HG02973 (cell line): ENCODE data around the gene ETV6.
A peak's percentile ranks its signal among the peaks of the same experiment; 100 is the strongest.

Experiments used
- ATAC-seq: cut with Tn5 transposase; IDR thresholded peaks from one replicate; pipeline ENCODE4 v1.9.1; 2021; ENCODE audit warnings: moderate library complexity; ENCODE audit not compliant: unreplicated experiment

ETV6 gene

DNA sequence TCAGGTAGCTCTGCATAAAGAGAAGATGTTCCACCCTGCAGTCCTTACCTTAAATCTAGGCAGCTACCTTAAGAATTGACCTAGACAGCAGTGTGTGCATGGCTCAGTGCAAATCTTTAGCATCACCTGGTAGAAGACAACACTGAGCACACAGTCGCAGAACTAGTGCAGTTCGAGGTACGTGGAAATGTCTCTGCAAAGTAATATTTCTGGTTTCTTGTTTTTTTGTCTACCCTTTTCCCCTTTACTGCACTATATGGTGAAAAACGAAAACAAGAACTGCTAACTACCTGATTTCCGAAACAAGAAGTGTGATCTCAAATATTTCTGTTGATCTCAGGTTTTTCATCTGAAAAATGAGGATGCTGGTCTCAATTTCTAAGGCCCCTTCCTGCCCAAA, 82.5 kb downstream of the ETV6 start:
- no peak for ATAC-seq

DNA sequence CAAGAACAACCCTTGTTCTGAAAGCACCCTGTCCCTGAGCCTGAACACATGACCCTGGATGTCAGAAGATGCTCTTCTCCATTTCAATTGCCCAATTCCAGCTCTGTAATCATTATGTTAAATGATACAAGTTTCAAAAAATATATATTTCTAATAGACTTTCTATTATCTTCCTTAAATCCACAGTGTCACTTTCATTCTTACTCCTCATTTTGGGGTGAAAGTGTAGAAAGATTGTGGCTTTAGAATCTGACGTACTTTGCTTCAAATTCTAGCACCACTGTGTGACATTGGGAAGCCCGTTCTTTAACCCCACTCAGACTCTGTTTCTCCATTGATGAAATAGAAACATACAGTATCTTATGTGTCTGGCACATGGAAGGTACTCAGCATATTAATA, 83.2 kb downstream of the ETV6 start:
- no peak for ATAC-seq

DNA sequence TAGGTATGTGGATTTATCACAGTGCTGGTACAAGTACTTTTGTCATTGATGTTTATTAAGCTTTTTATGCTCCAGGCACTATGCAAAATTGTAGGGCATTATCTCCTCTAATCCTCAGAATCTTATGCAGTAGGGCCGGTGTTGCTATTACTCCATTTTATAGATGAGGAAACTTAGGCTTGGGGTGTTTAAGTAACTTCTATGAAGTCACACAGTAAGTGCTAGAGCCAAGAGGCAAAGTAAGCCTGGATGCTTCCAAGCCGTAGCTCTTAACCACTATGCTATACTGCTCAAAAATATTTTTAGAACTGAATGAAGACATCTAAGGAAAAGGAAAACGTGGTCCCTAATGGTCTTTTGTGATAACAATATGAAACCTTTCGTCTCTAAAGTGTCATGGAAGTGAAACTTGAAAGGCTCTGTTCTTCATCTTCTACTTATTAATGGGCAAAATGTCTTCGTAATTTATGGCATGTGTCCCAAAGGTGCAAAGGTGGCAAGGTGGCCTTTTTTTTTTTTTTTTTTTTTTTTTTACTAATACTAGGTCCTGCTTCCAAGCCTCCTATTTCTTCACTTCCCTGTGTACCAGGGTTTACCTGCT, 85.2 kb downstream of the ETV6 start:
- no peak for ATAC-seq

DNA sequence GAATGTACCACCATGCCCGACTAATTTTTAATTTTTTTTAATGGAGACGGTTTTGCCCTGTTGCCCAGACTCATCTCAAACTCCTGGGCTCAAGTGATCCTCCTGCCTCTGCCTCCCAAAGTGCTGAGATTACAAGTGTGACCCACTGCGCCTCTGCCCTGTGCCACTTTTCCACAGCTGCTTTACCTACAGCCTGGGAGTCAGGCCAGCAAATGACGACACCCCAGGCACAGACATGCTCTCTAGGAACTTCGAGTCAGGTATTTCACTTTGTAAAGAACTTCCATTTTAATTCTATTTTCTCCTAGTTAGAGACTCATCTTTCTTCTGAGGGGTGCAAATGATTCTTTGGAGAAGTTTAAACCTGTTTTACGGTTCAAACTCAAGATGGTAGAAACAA, 89.0 kb downstream of the ETV6 start:
- ATAC-seq = no peak

DNA sequence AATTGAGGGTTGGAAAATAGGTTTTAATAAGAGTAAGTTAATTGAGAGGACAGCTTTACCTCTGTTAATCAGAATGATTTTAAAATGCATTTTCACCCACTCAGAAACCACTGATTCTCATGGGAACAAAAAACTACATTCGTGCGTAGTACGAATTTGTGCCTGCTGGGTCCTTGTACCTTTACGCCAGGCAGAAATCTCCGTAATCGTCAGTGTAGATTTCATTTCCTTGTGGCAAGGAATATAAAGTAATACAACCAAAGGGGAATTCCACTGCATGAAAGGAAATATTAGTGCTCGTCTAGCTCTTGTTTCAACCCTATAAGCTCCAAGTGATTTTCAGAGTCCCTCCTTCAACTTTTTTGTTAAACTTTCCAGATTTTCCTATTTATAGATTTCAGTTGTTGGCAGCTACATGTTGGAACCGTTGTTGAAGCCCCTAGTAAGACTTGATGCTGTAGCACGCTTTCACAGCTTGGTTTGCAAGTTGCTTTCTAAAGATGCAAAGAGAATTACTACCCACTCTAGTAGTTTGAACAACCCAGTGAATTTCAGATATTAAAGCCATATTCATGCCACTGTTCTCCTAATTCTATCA, 90.6 kb downstream of the ETV6 start:
- no peak for ATAC-seq

DNA sequence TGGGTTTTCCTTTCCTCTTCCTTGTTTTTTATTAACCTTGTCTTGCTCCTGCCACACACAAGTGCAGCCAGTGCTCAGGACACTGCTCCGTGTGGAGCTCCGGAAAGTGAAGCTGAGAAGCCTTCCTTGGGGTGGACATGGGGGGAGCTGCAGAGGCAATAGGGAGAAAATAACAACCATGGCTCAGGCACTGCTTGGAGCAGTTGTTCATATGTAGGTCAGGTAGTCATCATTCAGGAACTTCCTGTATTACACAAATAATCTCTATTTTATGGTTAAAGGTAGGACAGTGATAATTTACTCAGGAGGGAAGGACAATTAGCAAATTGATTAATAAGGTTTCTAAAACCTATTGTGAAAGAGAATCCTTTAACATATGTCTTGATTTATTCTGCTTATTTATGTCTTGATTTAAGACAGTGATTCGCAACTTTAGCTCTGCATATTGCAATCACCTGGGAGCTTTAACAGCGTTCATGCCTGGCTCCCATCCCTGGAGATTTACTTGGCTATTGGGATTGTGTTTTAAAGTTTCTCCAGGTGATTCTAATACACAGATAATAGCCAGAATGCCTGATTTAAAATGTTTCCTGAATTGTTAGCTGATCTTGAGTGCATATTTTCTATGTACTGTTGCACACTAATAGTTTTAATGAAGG, 92.1 kb downstream of the ETV6 start:
- ATAC-seq = no peak

DNA sequence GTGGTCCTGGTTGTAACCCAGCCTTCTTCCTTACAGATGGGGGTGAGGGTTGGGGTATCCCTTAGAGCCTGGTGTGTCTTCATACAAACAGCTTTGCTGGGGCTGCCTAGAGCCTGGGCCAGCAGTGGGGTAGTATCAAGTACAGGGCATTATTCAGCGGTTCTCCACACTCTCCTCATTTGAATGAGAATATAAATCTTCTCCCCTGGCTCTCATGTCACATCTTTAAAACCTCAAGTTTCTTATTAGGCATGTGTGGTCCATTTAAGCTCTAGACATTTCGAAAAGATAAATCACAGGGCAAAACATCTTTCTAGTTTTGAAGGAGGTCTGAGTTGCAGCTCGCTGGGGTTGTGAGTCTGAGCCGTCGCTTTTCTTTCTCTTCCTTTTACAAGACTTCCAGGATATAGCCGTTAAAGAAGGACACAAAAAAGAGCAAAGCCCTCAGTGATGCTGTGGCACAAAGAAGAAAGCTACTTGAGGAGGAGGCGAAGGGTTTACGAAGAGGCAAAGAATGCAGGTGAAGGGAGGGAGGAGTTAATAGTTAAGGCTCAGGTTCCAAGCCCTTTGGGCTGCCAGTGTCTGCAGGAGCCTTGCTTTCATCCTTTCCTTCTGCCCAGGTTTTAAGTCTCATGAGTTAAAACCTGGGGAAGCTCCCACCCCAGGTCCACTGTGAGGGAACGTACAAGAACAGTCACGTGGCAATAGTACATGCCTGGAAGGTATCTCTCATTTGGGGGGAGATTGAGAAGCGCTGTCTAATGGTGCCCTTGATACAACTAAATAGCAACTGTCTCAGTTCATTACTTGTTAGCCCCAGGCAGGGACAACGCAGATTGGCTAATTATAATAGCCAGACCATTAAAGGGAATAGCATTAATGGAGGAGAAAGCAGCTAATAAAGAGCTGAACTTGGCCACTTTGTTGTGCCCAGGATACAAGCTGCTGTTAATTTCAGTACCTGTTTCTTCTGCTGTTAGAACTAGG, 94.2 kb downstream of the ETV6 start:
- no peak for ATAC-seq

DNA sequence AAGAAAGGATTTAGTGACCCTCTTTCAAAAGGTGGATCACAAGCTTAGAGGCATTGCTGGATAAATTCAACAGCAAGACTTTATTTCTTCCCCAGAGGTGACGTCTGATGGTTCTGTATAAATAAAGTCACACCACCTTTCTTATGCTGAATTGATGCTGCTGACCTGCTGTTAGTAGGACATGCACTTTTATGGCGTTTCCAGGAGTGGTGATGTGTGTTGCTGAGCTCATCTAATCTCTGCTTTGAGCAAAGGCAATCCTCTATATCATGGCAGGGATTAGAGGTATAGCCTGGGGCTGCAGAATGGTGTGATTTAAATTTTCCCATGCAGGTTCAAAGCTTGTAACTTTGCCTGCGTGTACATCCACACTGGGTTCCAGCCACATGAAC, 94.9 kb downstream of the ETV6 start:
- ATAC-seq = no peak

DNA sequence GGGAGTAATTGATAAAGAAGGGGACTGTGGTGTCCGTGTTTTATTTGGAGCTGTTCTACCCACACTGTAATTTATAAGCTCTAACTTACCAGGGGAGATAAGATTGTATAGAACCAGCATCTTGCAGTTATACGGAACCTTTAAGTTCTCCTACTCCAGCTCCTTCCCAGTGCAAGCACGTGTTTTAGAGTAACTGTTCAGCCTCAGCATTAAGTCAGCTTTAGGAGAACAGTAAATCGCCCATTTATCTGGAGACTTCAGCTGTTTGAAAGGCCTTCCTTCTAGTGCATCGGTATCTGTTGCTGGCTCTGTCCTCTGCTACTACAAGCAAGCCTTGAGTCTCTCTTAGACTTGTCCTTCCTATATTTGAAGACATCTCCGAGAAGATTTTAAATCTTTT, 95.6 kb downstream of the ETV6 start:
- no peak for ATAC-seq

DNA sequence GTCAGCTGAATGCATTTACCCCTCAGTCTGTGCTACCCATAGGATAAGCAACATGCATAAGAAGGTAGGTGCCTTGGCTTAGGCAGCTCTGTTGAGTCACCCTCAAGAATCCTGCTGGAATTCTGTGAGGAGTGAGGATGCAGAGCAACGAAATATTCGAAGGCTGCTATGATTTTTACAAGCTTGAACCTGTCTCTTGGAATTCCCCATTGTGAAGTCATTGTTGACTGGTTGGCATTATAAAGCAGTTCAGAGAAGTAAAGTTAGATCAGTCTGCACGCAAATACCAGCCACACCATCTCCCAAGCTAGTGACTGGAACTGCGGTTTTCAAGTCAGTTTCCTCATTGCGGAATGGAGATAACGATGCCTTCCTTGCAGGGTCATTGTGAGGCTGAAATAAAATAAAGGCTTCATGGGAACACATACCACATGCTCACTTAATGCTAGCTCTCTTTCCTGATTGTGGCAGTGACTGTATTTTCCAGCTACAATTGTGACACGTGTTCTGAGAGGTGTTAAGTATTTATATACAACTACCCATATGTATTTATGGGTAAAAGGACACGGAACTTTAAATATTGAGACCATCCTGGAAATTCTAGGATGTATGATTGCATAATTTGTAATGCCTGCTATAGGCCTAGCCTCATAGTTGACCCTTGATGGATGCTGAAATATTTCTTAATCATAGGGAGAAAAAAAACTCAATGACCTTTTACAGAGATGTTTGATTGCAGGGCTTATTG, 96.7 kb downstream of the ETV6 start:
- ATAC-seq = no peak

DNA sequence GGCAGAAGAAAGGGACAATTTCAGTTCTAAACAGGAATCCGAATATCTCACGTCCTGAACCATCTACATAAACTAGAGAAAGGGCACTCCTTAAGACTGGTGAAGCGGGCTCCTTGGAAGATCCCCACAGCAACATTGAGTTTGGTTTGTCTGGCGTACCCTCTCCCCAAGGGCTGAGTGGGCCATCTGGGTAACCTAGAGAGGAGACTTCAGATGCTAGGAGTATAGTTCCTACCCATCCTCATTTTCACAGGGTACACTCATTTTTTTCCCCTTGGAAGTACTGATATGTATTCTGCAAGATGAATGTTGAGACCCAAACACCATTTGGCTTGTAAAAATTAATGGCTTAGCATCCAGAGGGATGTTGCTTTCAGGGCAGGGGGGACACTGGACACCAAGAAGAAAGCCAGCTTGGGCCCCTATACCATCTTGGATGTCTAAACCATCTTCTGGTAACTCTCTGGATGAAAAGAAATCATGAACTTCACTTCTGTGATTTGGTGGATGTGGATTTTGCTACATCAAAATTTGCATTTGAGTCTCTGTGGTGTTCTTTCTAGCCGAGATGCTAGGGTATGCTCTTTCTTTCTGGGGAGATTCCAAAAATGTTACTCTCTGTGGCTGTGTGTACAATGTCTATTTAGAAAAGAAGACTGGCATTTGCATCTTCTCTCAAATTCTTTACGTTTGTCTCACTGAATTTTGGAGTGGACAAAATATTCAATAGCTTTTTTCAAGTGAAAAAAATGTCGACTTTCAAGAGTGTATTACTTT, 97.7 kb downstream of the ETV6 start:
- no peak for ATAC-seq

DNA sequence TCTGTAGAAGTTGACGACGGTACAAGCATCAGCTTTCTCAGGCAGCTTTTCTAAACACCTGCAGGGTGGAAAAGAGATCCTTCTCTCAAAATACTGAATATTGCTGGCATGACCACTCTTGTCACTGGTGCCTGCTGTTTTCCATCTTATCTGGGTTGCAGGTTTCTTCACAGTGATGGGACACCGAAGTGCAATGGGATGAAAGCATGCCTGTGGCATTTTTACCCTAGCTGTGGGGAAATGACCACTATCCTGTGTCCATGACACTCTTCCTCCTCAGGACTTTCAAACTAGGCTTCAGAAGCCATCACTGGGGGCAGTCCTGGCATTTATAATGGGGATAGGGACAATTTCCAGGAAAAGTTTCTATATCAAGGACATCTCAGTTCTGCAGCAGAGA, 98.5 kb downstream of the ETV6 start:
- no peak for ATAC-seq

DNA sequence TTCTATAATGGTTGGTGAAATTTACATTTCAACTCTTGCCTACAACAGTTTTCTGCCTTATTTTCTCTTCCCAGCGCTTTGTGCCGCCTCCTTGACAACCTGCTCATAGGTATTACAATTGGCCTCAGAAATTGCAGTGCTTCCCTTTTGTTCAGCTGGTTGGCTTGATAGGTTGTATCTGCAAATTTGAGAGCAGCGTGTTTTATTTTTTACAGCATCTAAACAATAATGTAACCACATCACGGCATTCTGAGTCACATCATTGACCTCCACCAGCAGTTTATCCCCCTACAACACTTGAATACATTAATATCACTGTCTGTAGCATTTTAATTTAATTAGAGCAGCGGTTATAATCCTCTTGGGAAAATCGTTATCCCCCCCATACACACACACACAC, 99.4 kb downstream of the ETV6 start:
- ATAC-seq = no peak

DNA sequence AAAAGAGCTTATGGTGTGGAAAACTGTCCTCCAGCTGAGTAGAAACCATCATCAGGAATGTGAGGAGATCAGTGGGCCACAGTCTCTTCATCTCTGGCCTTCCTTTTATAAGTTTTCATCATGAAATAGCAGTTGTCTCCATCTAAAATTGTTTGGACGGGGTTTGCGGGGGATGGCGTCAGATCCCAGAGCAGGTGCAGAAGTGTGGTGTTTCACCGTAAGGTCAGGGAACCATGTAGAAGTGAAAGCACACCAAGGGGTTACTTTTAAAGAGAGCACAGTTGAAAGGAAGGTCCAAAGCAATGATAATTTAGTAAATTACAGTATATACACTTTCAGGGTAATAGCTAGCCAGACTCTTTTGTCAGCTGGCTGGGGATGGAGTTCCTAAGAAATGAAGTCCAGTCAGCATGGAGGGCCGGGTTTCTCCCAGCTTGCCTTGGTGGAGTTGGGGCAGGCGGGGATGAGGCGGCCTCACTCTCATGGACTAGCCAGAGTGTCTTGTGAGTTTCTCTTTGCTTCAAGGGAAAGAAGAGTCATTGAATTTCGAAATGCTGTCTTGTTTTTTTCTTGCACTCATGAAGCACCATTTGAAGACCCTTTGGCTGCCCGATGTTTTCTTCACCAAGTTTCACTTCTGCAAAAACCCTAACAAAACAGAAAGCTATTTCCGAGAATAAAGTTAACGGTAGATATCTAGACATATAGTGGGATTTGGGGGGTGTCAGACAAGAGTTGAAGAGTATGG, 100.6 kb downstream of the ETV6 start:
- peak; percentile 47 for ATAC-seq

DNA sequence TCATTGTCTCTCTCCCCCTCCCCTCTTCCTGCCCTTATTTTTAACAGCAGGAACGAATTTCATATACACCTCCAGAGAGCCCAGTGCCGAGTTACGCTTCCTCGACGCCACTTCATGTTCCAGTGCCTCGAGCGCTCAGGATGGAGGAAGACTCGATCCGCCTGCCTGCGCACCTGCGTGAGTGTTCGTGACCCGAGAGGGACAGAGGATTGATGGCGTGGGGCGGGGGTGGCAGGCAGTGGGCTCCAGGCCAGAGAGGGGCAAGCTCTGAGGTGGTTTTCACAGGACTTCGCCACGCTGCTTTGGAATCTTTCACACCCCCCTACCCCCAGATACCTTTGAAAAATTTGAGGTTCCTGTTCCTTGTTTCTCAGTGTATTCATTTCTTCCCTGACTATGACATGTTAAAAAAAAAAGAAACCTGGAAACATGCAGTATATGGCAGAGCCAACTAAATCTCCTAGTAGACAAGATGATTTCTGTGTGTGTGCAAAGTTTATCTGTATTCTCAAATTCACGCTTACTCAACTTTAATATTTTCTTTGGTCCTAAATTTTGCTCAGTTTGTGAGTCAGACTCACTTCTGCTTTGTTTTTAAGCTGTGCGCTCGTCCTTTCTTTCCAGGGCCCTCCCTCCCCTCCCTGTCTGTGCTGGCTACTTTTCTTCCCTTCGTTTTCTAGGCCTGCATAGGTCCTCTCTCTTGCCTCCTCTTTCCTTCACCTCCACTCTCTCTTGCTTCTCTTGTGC, 103.1 kb downstream of the ETV6 start:
- ATAC-seq = no peak

DNA sequence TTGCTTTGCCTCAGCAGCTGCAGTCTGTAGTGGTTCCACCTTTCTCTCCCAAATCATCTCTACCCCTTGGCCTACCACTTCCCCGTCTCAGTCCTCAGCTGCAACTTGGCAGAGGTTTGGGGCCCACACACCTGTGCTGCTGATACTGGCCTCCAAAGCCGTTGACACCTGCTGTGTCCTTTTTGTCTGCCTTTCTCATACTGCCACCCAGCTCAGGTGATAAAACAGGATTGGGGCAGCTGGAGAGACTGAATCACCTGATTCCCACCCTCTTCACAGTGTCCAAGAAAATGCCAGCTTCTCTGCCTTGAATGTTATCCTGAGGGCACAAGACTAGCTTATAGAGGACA, 103.7 kb downstream of the ETV6 start:
- ATAC-seq = no peak

DNA sequence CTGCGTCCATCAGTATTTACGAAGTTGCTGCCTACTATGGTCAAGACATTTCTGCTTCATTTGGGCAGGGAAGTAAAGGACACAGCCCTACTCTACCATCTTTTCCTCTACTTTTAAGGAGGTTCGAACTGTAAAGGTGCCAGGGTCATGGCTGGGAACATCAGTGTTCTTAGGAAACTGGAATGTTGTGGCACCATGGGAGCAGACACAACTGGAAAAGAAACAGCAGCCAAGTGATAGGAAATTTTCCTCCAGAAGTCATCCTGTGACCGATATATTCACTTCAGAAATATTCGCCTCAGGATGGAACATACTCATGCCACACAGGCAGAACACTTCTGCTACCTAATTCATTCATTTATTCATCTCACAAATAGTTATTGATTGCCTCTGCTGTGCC, 104.4 kb downstream of the ETV6 start:
- ATAC-seq = no peak

DNA sequence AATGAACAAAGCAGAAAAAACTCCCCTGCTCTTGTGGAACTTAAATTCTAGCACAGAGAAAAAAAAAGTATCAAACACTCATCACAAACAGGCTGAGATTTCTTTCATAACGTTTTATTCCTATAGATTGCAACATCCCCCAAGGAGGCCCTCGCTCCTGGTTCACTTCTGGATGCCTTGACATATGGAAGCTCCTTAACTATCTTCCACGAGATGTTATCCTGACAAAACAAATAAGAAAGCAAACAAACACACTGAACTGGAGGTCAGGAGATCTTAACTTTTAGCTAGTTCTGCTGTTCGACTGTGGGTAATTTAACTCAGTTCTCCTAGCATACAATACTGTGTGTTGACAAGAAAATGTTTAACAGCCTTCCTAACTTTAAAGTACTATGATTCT, 104.8 kb downstream of the ETV6 start:
- ATAC-seq = no peak
